Effector memory CD8-positive, alpha-beta T cell (primary cell): ENCODE data around the gene DNMBP.
"Not testable (repeated sequence)": the region's sequence is repeated elsewhere in the genome, so short reads cannot be mapped to it uniquely, and the experiment has no call there.

Source experiments
- ATAC-seq: fragments of 150-1000 bp; cut with Tn5 transposase; replicated peaks from 2 replicates; pipeline ENCODE4 v1.10.0; 2021; ENCODE audit warnings: mild to moderate bottlenecking, moderate library complexity
- DNase-seq, 3 experiments: peaks; one replicate each; pipeline ENCODE4 v3.0.0; 2021
- H3K27ac Mint-ChIP-seq, 2 donors: one replicate each; pipeline ENCODE4 v1.8.0; 2022; ENCODE audit warnings: mild to moderate bottlenecking in 2 of 2, mixed read lengths in 2 of 2, moderate library complexity in 2 of 2
- H3K27me3 Mint-ChIP-seq, 2 donors: one replicate each; pipeline ENCODE4 v1.8.0; 2022; ENCODE audit warnings: mixed read lengths in 2 of 2
- H3K36me3 Mint-ChIP-seq: one replicate; pipeline ENCODE4 v1.8.0; 2022; ENCODE audit warnings: mild to moderate bottlenecking, moderate library complexity, mixed read lengths; ENCODE audit not compliant: insufficient read depth
- H3K4me1 Mint-ChIP-seq, 2 donors: one replicate each; pipeline ENCODE4 v1.8.0; 2022; ENCODE audit warnings: low read depth in 2 of 2, mixed read lengths in 2 of 2
- H3K4me3 Mint-ChIP-seq, 2 donors: one replicate each; pipeline ENCODE4 v1.8.0; 2022; ENCODE audit warnings: mild to moderate bottlenecking in 2 of 2, mixed read lengths in 2 of 2, moderate library complexity in 2 of 2
- H3K9me3 Mint-ChIP-seq, 2 donors: one replicate each; pipeline ENCODE4 v1.8.0; 2022; ENCODE audit warnings: mixed read lengths in 2 of 2

Gene DNMBP

GRCh38 chr10:99973190-99973589 is 36.6 kb downstream of the DNMBP start:
- Mint-ChIP-seq H3K27me3 (no peaks in the 10 kb centered on the region), H3K4me3 (no peak overlapping the region), H3K36me3 (peaks cover 18% of the 10 kb centered on the region), H3K27ac (no peak overlapping the region), H3K4me1 (no peaks in the 10 kb centered on the region), H3K9me3 (no peaks in the 10 kb centered on the region)
- ATAC-seq: no peak
- DNase-seq: no peak

DNA sequence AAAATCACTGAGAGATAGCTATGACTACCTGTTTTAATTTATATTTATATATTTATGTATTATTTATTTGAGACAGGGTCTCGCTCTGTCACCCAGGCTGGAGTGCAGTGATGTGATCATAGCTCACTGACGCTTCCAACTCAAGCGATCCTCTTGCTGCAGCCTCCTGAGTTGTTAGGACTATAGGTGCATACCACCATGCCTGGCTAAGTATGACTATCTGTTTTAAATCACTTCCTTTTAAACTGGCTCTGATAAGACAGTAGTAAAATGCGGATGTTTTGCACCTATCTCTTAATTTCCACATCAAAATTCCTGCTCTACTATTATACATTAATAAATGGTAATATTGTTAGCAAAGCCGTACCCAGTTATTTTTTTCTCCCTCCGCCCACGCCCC is 41.8 kb downstream of the DNMBP start:
- H3K9me3 Mint-ChIP-seq: no peaks in the 10 kb centered on the region
- no peak for ATAC-seq
- H3K36me3 Mint-ChIP-seq: peaks cover 24% of the 10 kb centered on the region
- no peak overlapping the region for H3K27ac Mint-ChIP-seq
- H3K4me1 Mint-ChIP-seq: no peaks in the 10 kb centered on the region
- no peak for DNase-seq
- H3K4me3 Mint-ChIP-seq: no peak overlapping the region
- no peaks in the 10 kb centered on the region for H3K27me3 Mint-ChIP-seq

- Mint-ChIP-seq H3K9me3 (no peaks in the 10 kb centered on the region), H3K36me3 (peaks cover 24% of the 10 kb centered on the region), H3K4me1 (no peaks in the 10 kb centered on the region), H3K27ac (no peak overlapping the region), H3K27me3 (no peaks in the 10 kb centered on the region), H3K4me3 (no peak overlapping the region)
- ATAC-seq (no peak), DNase-seq (no peak)
Observed at GRCh38 chr10:99966306-99966705, 43.4 kb downstream of the DNMBP start.

DNA sequence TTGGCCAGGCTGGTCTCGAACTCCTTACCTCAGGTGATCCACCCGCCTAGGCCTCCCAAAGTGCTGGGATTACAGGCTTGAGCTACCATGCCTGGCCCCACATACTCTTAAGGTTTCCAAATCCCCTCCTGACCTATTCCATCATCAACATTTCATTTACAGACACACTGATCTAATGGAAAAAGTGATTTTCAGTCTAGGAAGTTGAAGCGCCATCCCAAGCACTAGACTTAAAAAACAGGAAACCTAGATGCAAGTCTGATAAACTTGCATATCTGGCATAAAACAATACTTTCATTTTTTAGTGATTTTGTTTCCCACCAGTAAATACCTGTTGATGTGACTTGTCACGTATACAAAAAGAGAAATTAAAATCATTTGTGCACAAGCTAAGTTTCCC is 44.0 kb downstream of the DNMBP start:
- H3K9me3 Mint-ChIP-seq: no peaks in the 10 kb centered on the region
- no peak for DNase-seq
- H3K4me1 Mint-ChIP-seq: no peaks in the 10 kb centered on the region
- no peaks in the 10 kb centered on the region for H3K27me3 Mint-ChIP-seq
- no peak overlapping the region for H3K4me3 Mint-ChIP-seq
- no peak for ATAC-seq
- H3K27ac Mint-ChIP-seq: no peak overlapping the region
- peaks cover 22% of the 10 kb centered on the region for H3K36me3 Mint-ChIP-seq

- ATAC-seq (no peak), DNase-seq (no peak)
- Mint-ChIP-seq H3K36me3 (peaks cover 18% of the 10 kb centered on the region), H3K27me3 (no peaks in the 10 kb centered on the region), H3K4me1 (no peaks in the 10 kb centered on the region), H3K27ac (no peak overlapping the region), H3K9me3 (no peaks in the 10 kb centered on the region), H3K4me3 (no peak overlapping the region)
Observed at GRCh38 chr10:99964791-99965190, 45.0 kb downstream of the DNMBP start.

GRCh38 chr10:99963467-99964165 is 46.1 kb downstream of the DNMBP start:
- not testable (repeated sequence) for H3K4me3 Mint-ChIP-seq, H3K27me3 Mint-ChIP-seq, DNase-seq

DNA sequence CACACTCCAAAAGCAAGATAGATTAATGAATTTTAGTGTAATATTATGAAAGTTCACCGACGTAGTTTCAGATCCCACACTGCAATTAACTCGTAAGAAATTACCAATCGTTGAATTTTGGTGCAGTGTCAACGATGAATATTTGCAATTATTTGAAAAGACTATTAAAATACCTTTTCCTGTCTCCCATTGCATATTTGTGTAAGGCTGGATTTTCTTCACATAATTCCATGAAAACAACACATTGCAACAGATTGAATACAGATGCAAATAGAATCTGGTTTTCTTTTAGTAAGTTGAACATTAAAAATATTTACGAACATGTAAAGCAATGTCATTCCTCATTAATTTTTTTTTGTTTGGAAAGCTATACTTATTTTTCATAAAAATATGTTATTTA is 50.9 kb downstream of the DNMBP start:
- no peaks in the 10 kb centered on the region for H3K9me3 Mint-ChIP-seq
- no peaks in the 10 kb centered on the region for H3K27me3 Mint-ChIP-seq
- no peak for DNase-seq
- ATAC-seq: no peak
- no peak overlapping the region for H3K4me3 Mint-ChIP-seq
- H3K27ac Mint-ChIP-seq: no peak overlapping the region
- no peaks in the 10 kb centered on the region for H3K4me1 Mint-ChIP-seq
- H3K36me3 Mint-ChIP-seq: peaks cover 20% of the 10 kb centered on the region

More at GRCh38 chr10:99963467-99964165, 46.1 kb downstream of the DNMBP start:
- not testable (repeated sequence) for H3K27ac Mint-ChIP-seq, H3K9me3 Mint-ChIP-seq, ATAC-seq, H3K4me1 Mint-ChIP-seq
- H3K36me3 Mint-ChIP-seq: peaks cover 11% of the 10 kb centered on the region

- Mint-ChIP-seq H3K4me3 (no peak overlapping the region), H3K36me3 (peaks cover 20% of the 10 kb centered on the region), H3K27ac (no peak overlapping the region), H3K4me1 (no peaks in the 10 kb centered on the region), H3K27me3 (no peaks in the 10 kb centered on the region), H3K9me3 (no peaks in the 10 kb centered on the region)
- ATAC-seq (no peak), DNase-seq (no peak)
Observed at GRCh38 chr10:99958302-99958701, 51.4 kb downstream of the DNMBP start.

GRCh38 chr10:99953510-99953909 is 56.2 kb downstream of the DNMBP start:
- not testable (repeated sequence) for H3K27me3 Mint-ChIP-seq, ATAC-seq, DNase-seq, H3K9me3 Mint-ChIP-seq, H3K4me1 Mint-ChIP-seq, H3K4me3 Mint-ChIP-seq, H3K27ac Mint-ChIP-seq
- H3K36me3 Mint-ChIP-seq: peaks cover 20% of the 10 kb centered on the region

DNA sequence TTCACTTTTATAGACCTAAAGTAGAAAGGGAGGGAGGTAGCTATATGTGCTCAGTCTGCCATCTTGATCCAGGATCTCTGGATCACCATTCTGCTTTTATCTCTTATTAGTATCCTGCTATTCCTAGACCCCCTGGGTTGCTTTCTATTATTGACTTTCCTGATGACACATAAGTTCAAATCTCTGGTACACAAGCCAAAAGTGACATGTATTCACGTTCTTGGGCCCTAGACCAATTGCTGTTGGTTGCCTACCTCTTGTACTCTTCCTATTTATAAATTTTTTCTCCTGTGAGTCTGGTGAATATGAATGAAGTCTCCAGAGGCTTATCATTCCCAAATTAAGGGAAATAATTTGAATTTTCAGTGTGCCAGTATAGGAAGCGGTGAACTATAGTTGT is 56.9 kb downstream of the DNMBP start:
- H3K27me3 Mint-ChIP-seq: no peaks in the 10 kb centered on the region
- H3K27ac Mint-ChIP-seq: no peak overlapping the region
- H3K4me1 Mint-ChIP-seq: no peaks in the 10 kb centered on the region
- peaks cover 20% of the 10 kb centered on the region for H3K36me3 Mint-ChIP-seq
- peaks cover 0 to 8% of the 10 kb centered on the region in 2 donors for H3K9me3 Mint-ChIP-seq
- DNase-seq (no peak), ATAC-seq (no peak)
- no peak overlapping the region for H3K4me3 Mint-ChIP-seq

GRCh38 chr10:99946051-99946450 is 63.7 kb downstream of the DNMBP start:
- not testable (repeated sequence) for H3K9me3 Mint-ChIP-seq, DNase-seq, H3K27ac Mint-ChIP-seq

GRCh38 chr10:99945263-99945662 is 64.5 kb downstream of the DNMBP start:
- Mint-ChIP-seq H3K9me3 (peaks cover 0 to 3% of the 10 kb centered on the region in 2 donors), H3K27ac (no peak overlapping the region), H3K4me3 (no peak overlapping the region), H3K4me1 (peaks cover 0 to 3% of the 10 kb centered on the region in 2 donors), H3K36me3 (no peaks in the 10 kb centered on the region), H3K27me3 (no peaks in the 10 kb centered on the region)
- no peak for ATAC-seq
- no peak for DNase-seq

More at GRCh38 chr10:99946051-99946450, 63.7 kb downstream of the DNMBP start:
- not testable (repeated sequence) for H3K27me3 Mint-ChIP-seq, H3K36me3 Mint-ChIP-seq, H3K4me3 Mint-ChIP-seq, H3K4me1 Mint-ChIP-seq, ATAC-seq

DNA sequence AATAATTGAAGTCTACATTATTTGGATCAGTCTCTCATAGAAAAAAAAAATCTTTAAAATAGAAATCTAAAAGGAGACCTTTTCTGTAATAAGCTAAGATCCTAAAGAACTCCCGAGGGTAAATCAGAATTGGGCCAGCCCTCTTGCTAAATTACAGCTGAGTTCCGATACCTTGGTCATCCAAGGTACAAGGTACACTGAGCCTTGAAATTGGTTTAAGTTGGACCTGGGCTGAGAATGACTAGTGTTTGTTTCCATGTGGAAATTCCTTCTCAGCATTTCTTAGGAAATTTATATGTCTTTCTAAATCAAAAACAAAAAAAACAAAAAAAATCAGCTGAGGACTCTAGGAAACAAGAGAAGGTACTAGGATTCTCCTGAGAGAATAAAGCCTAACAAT is 64.9 kb downstream of the DNMBP start:
- Mint-ChIP-seq H3K9me3 (no peaks in the 10 kb centered on the region), H3K4me3 (no peak overlapping the region), H3K36me3 (no peaks in the 10 kb centered on the region), H3K27me3 (no peaks in the 10 kb centered on the region), H3K4me1 (peaks cover 0 to 3% of the 10 kb centered on the region in 2 donors), H3K27ac (no peak overlapping the region)
- DNase-seq: no peak
- no peak for ATAC-seq

DNA sequence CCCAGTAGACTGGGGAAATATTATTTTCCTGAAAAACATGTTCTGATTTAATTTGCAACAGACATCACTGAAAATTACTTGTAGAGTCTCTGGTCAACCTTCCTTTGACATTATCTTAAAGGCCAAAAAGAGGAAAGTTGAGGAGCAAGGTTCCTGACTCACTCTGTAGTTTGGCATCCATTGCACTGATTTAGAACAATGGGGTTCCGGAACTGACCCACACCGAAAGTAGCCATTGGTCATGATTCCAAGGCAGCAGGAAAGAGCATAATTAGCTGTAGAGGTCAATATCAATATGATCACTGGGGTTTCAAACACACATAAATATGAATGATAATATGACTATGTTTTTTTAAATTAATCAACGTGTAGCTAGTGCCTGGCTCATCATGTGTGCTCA is 65.8 kb downstream of the DNMBP start:
- peaks cover 2% of the 10 kb centered on the region for H3K36me3 Mint-ChIP-seq
- no peak overlapping the region for H3K27ac Mint-ChIP-seq
- H3K4me3 Mint-ChIP-seq: no peak overlapping the region
- DNase-seq: no peak
- H3K4me1 Mint-ChIP-seq: peaks cover 0 to 3% of the 10 kb centered on the region in 2 donors
- no peaks in the 10 kb centered on the region for H3K27me3 Mint-ChIP-seq
- no peaks in the 10 kb centered on the region for H3K9me3 Mint-ChIP-seq
- no peak for ATAC-seq
